Natural killer cell treated with Interleukin-12 subunit alpha and Interleukin-12 subunit beta and Interleukin-15 and Interleukin-18, amount 100 ng/mL, for 72 hours (primary cell): ENCODE measurements around the gene PBLD. TPM values are rescaled to one million over a fixed set of nuclear protein-coding genes. Genes with fewer than 3 reads are reported as not detected.
"Not testable (repeated sequence)": the region's sequence is repeated elsewhere in the genome, so short reads cannot be mapped to it uniquely, and the experiment has no call there.

ENCODE experiments used
- ATAC-seq, 2 donors: fragments of 150-1000 bp; cut with Tn5 transposase in 1 of 2; sonication (Bioruptor Pico), chemical (Tn5 transposase) in 1 of 2; 2 replicates each; pipeline ENCODE4 v1.10.0; 2021
- DNase-seq: peaks from one replicate; pipeline ENCODE4 v3.0.0; 2022; ENCODE audit warnings: low spot score
- H3K27ac Mint-ChIP-seq, 2 donors: 1 replicate in 1 of 2; 2 replicates in 1 of 2; pipeline ENCODE4 v1.8.0; 2022; ENCODE audit warnings: mixed read lengths in 2 of 2, mild to moderate bottlenecking in 1 of 2, moderate library complexity in 1 of 2
- H3K27me3 Mint-ChIP-seq, 2 donors: 1 replicate in 1 of 2; 2 replicates in 1 of 2; pipeline ENCODE4 v1.8.0; 2022; ENCODE audit warnings: mixed read lengths in 2 of 2
- H3K36me3 Mint-ChIP-seq: one replicate; pipeline ENCODE4 v1.8.0; 2022; ENCODE audit warnings: mixed read lengths
- H3K4me1 Mint-ChIP-seq, 2 donors: 1 replicate in 1 of 2; 2 replicates in 1 of 2; pipeline ENCODE4 v1.8.0; 2022; ENCODE audit warnings: low read depth in 2 of 2, mixed read lengths in 2 of 2, mild to moderate bottlenecking in 1 of 2
- H3K4me3 Mint-ChIP-seq: one replicate; pipeline ENCODE4 v1.8.0; 2022; ENCODE audit warnings: mixed read lengths
- H3K9me3 Mint-ChIP-seq: 2 replicates; pipeline ENCODE4 v1.8.0; 2022; ENCODE audit warnings: mixed read lengths
- total RNA-seq, 2 donors: library from RNA; stranded (reverse); gene quantifications; one replicate each; pipeline ENCODE4 v1.2.3, GENCODE V29; 2022

PBLD gene
- total RNA-seq, 2 donors from 2014 or later, result 0.47 to 1.3 TPM

GRCh38 chr10:68249297-68249696 lies 83.4 kb downstream of the PBLD start:
- H3K27me3 Mint-ChIP-seq, result no peaks in the 10 kb centered on the region
- H3K27ac Mint-ChIP-seq, result no peak overlapping the region
- no peaks in the 10 kb centered on the region for H3K36me3 Mint-ChIP-seq
- no peaks in the 10 kb centered on the region for H3K4me1 Mint-ChIP-seq
- no peaks in the 10 kb centered on the region for H3K9me3 Mint-ChIP-seq
- ATAC-seq (no peak), DNase-seq (no peak)
- no peak overlapping the region for H3K4me3 Mint-ChIP-seq

- Mint-ChIP-seq H3K9me3 (no peaks in the 10 kb centered on the region), H3K27me3 (no peaks in the 10 kb centered on the region), H3K27ac (no peak overlapping the region), H3K36me3 (no peaks in the 10 kb centered on the region), H3K4me1 (no peaks in the 10 kb centered on the region), H3K4me3 (no peak overlapping the region)
- DNase-seq (no peak), ATAC-seq (no peak)
Observed at GRCh38 chr10:68247931-68248330, 84.8 kb downstream of the PBLD start.

DNA sequence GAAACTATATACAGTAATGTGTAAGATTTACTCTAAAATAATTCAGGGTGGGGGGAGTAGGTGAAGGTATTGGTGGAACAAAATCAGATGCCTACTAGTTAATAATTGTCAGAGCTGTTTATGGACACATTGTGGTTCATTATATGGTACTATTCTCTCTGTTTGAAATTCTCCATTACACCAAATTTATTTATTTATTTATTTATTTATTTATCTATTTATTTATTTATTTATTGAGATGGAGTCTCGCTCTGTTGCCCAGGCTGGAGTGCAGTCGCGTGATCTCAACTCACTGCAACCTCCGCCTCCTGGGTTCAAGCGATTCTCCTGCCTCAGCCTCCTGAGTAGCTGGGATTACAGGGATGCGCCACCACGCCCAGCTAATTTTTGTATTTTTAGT lies 86.3 kb downstream of the PBLD start:
- not testable (repeated sequence) for ATAC-seq, DNase-seq, H3K4me1 Mint-ChIP-seq, H3K9me3 Mint-ChIP-seq, H3K27me3 Mint-ChIP-seq, H3K4me3 Mint-ChIP-seq, H3K36me3 Mint-ChIP-seq, H3K27ac Mint-ChIP-seq

DNA sequence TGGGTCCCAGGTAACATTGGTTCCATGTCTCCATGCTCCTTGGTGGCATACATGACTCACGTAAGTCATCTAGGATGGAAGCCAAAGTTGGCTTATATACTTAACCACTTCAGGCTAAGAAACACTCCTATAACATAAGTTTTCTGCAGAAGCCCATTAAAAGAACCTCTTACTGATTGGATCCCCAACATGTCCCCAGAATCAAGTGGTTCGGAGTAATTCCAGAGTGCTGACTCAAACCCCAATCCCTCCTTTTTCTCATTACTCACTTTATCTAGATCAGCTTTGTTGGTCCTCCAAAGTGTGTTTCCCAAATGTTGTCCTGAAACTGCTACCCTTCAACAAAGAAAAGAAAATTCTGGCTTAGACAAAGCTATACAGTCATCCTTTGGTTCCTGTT lies 90.7 kb downstream of the PBLD start:
- DNase-seq, result no peak
- peaks cover 3 to 4% of the 10 kb centered on the region in 2 donors for H3K27me3 Mint-ChIP-seq
- H3K4me3 Mint-ChIP-seq, result no peak overlapping the region
- no peak overlapping the region for H3K27ac Mint-ChIP-seq
- H3K4me1 Mint-ChIP-seq, result no peaks in the 10 kb centered on the region
- no peaks in the 10 kb centered on the region for H3K36me3 Mint-ChIP-seq
- H3K9me3 Mint-ChIP-seq, result no peaks in the 10 kb centered on the region
- ATAC-seq, result no peak

DNA sequence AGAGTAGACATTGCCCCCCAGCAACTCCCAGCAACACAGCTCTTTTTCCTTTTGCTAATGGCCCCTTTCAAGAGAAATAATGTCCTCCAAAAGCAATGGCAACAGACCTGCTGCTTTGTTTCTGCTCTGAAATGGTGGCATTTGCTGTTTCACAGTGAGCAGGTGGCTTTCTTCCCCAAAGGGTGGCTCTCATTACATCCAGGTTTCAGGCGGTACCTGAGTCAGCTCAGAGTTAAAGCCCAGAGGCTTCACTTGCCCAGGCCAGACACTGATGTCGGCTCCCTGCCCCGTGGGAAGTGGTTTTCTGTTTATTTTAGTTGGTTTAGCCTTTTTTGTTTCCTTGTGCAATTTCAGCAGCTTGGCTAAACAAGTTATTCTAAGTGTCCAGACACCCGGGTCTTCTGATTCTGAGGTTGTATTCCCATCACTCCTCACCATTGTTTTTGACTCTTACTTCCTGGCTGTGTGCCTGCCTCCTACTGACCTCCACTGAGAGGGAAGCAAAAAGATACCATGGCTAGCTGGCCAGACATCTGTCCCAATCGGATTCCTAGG lies 93.1 kb downstream of the PBLD start:
- no peaks in the 10 kb centered on the region for H3K9me3 Mint-ChIP-seq

DNA sequence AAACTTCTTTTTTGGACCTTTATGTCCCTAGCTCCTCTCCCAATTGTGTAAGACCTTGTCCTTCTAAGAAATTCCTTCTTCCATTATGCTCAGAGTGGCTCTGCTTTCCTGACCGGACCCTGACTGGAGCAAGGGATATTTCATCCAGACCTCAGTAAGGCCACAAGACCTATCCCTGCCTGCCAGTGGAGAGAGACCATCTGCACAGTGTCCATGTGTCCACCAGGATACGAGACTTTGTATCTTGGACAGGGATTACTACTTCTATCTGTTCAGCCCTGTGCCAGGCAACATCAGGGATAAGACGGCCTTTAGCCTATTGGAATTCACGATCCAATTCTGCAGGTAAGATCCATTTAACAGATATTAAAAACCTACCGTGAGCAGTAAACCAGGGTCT lies 93.7 kb downstream of the PBLD start:
- no peaks in the 10 kb centered on the region for H3K36me3 Mint-ChIP-seq
- peaks cover 3 to 9% of the 10 kb centered on the region in 2 donors for H3K27me3 Mint-ChIP-seq

More for the DNA sequence above, 93.1 kb downstream of the PBLD start:
- no peak for DNase-seq
- ATAC-seq, result no peak
- no peak overlapping the region for H3K4me3 Mint-ChIP-seq
- no peak overlapping the region for H3K27ac Mint-ChIP-seq
- H3K36me3 Mint-ChIP-seq, result no peaks in the 10 kb centered on the region
- H3K4me1 Mint-ChIP-seq, result no peaks in the 10 kb centered on the region
- H3K27me3 Mint-ChIP-seq, result peaks cover 3 to 9% of the 10 kb centered on the region in 2 donors

GRCh38 chr10:68238371-68238770 lies 94.4 kb downstream of the PBLD start:
- H3K27me3 Mint-ChIP-seq, result peaks cover 9 to 16% of the 10 kb centered on the region in 2 donors
- no peak overlapping the region for H3K27ac Mint-ChIP-seq
- no peaks in the 10 kb centered on the region for H3K36me3 Mint-ChIP-seq
- ATAC-seq (no peak), DNase-seq (no peak)
- no peaks in the 10 kb centered on the region for H3K4me1 Mint-ChIP-seq
- no peak overlapping the region for H3K4me3 Mint-ChIP-seq
- H3K9me3 Mint-ChIP-seq, result no peaks in the 10 kb centered on the region

More for the DNA sequence above, 93.7 kb downstream of the PBLD start:
- ATAC-seq, result no peak
- H3K4me3 Mint-ChIP-seq, result no peak overlapping the region
- no peak overlapping the region for H3K27ac Mint-ChIP-seq
- H3K9me3 Mint-ChIP-seq, result no peaks in the 10 kb centered on the region
- no peak for DNase-seq
- H3K4me1 Mint-ChIP-seq, result no peaks in the 10 kb centered on the region

- ATAC-seq, result no peak
- Mint-ChIP-seq H3K9me3 (no peaks in the 10 kb centered on the region), H3K27me3 (peaks cover 16 to 24% of the 10 kb centered on the region in 2 donors), H3K27ac (no peak overlapping the region), H3K36me3 (no peaks in the 10 kb centered on the region), H3K4me3 (no peak overlapping the region), H3K4me1 (no peaks in the 10 kb centered on the region)
- no peak for DNase-seq
Observed at GRCh38 chr10:68237173-68237572, 95.6 kb downstream of the PBLD start.

DNA sequence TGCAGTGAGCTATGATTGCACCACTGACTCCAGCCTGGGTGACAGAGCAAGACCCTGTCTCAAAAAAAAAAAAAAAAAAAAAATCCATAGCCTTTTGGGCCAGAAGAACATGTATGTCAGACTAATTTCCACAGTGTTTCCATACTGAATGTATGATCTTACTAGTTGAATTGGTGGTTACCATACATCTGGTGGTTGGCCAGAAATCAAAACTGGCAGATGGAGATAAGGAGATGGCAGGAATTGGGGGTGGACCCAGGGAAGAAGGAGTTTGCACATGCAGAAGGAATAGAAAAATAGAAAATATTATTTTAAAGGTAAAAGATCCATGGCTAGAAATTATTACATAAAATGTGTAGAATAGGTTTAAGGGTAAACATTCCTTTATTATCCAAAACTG lies 97.1 kb downstream of the PBLD start:
- Mint-ChIP-seq H3K4me1 (peaks cover 4 to 7% of the 10 kb centered on the region in 2 donors), H3K36me3 (no peaks in the 10 kb centered on the region), H3K4me3 (no peak overlapping the region), H3K27me3 (peaks cover 25 to 30% of the 10 kb centered on the region in 2 donors), H3K27ac (no peak overlapping the region), H3K9me3 (no peaks in the 10 kb centered on the region)
- ATAC-seq, result no peak
- DNase-seq, result no peak

DNA sequence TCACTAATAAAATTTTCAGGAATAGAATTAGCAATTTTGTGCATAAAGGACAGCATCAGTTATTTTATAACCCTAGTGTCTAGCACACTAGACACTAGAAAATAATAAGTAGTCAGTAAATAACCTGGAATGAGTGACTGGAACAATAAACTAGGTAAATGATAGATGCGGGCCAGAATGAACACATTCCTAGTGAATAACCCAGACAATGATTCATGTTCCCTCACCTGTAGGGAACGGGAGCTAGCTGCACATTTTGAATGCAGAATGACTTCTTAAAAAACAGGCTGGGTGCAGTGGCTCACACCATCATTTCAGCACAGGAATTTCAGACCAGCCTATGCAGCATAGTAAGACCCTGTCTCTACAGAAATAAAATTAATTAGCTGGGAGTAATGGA lies 97.6 kb downstream of the PBLD start:
- ATAC-seq, result no peak
- Mint-ChIP-seq H3K36me3 (no peaks in the 10 kb centered on the region), H3K9me3 (no peaks in the 10 kb centered on the region)

DNA sequence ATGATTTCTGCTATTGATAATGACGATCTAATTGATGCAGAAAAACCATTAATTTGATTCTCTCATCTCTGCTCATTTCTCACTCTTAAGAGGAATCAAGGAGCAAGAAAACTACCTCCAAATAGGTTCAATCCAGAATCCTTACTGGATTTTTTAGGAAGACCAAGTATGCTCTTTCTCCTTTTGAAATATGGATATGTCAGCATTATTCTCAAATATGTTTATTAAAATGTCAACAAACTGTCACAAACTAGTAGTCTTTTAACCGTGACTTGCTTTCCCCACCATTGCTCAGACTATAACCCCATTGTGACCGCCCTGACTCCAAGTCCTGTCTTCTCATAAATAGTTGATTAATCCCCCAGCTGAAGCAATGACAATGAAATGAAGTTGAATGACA lies 99.7 kb downstream of the PBLD start:
- Mint-ChIP-seq H3K4me3 (no peak overlapping the region), H3K27ac (no peak overlapping the region), H3K9me3 (no peaks in the 10 kb centered on the region), H3K27me3 (peaks cover 31 to 44% of the 10 kb centered on the region in 2 donors), H3K4me1 (peaks cover 4 to 7% of the 10 kb centered on the region in 2 donors), H3K36me3 (no peaks in the 10 kb centered on the region)
- no peak for DNase-seq
- ATAC-seq, result no peak

More for the DNA sequence above, 97.6 kb downstream of the PBLD start:
- Mint-ChIP-seq H3K27me3 (peaks cover 26 to 32% of the 10 kb centered on the region in 2 donors), H3K4me1 (peaks cover 4 to 7% of the 10 kb centered on the region in 2 donors), H3K4me3 (no peak overlapping the region), H3K27ac (no peak overlapping the region)
- DNase-seq, result no peak

Other genes with a start within 250 kb of the PBLD start
- gene MYPN, start 223.4 kb downstream of the PBLD start, total RNA-seq, result under 1 TPM in 1 of 2 donors, not detected in 1; 0.05 TPM
- gene ATOH7, start 100.8 kb downstream of the PBLD start, total RNA-seq, result not detected
- 100 to 1,000 TPM; 113 to 156 TPM for gene HNRNPH3, start 864 bp downstream of the PBLD start, total RNA-seq
- gene RUFY2, start 74.3 kb upstream of the PBLD start, total RNA-seq, result 10 to 100 TPM; 15.7 to 23.4 TPM
- gene DNA2, start 139.0 kb upstream of the PBLD start, total RNA-seq, result 10 to 100 TPM; 25.8 to 69.0 TPM
- gene SLC25A16, start 194.6 kb upstream of the PBLD start, total RNA-seq, result 10 to 100 TPM; 28.9 to 41.3 TPM
- under 1 TPM; 0.31 to 0.45 TPM for gene TET1, start 227.4 kb upstream of the PBLD start, total RNA-seq